PC-9 (cell line): ENCODE results near the gene LHX4. TPM values are rescaled to one million over a fixed set of nuclear protein-coding genes. Genes with fewer than 3 reads are reported as not detected.

Experiments used
- BruUV-seq: library from RNA; stranded (reverse); fragments of 400-500 nt; replicated peaks from 2 replicates; lab custom pipeline; 2021; lab: Mats Ljungman, UMichigan
- CTCF ChIA-PET: fragments of 300-600 bp; sonication (Branson Sonifier 250); formaldehyde crosslinking; loops from one replicate; lab custom pipeline; 2022; ENCODE audit warnings: antibody characterized with exemption; lab: Charles Lee
- POLR2A ChIA-PET: fragments of 300-600 bp; sonication (Branson Sonifier 250); formaldehyde crosslinking; loops from one replicate; lab custom pipeline; 2022; ENCODE audit warnings: antibody characterized with exemption; ENCODE audit not compliant: unreplicated experiment; lab: Charles Lee
- DNase-seq, 2 experiments: peaks; one replicate each; pipeline versions ENCODE4 v3.0.0 to v3.0.0-alpha.2; 2015 to 2022; ENCODE audit warnings: mixed read lengths in 1 of 2
- H2AFZ ChIP-seq: fragments of 200-600 bp; sonication (generic); 2 replicates; pipeline ENCODE4 v1.8.1; 2017; ENCODE audit warnings: antibody characterized with exemption
- H3F3A ChIP-seq: fragments of 200-600 bp; sonication (generic); 2 replicates; pipeline ENCODE4 v1.8.1; 2017; ENCODE audit warnings: antibody characterized with exemption, mild to moderate bottlenecking, low read depth; ENCODE audit not compliant: insufficient read depth
- H3K27ac ChIP-seq: fragments of 200-600 bp; sonication (generic); 2 replicates; pipeline ENCODE4 v1.6.1; 2016; ENCODE audit warnings: mixed run types
- H3K27me3 ChIP-seq: fragments of 200-600 bp; sonication (generic); 2 replicates; pipeline ENCODE4 v1.6.1; 2016; ENCODE audit warnings: low read depth, mixed run types; ENCODE audit not compliant: insufficient read depth
- H3K36me3 ChIP-seq: fragments of 200-600 bp; sonication (generic); 2 replicates; pipeline ENCODE4 v1.6.1; 2016; ENCODE audit warnings: low read depth, mixed run types
- H3K4me1 ChIP-seq: fragments of 200-600 bp; sonication (generic); replicated peaks from 2 replicates; pipeline ENCODE4 v1.6.1; 2016; ENCODE audit warnings: mixed run types; ENCODE audit not compliant: insufficient read depth
- H3K4me2 ChIP-seq: fragments of 200-600 bp; sonication (generic); 2 replicates; pipeline ENCODE4 v1.6.1; 2017; ENCODE audit warnings: mixed run types
- H3K4me3 ChIP-seq: fragments of 200-600 bp; sonication (generic); 2 replicates; pipeline ENCODE4 v1.6.1; 2016; ENCODE audit warnings: mixed run types
- H3K79me2 ChIP-seq: fragments of 200-600 bp; sonication (generic); 2 replicates; pipeline ENCODE4 v1.6.1; 2017; ENCODE audit warnings: low read depth, mixed run types
- H3K9me2 ChIP-seq: fragments of 200-600 bp; sonication (generic); 2 replicates; pipeline ENCODE4 v1.8.1; 2017; ENCODE audit warnings: mild to moderate bottlenecking; ENCODE audit not compliant: insufficient read depth
- H3K9me3 ChIP-seq: fragments of 200-600 bp; sonication (generic); 2 replicates; pipeline ENCODE4 v1.8.1; 2016; ENCODE audit warnings: low read depth; ENCODE audit not compliant: insufficient read depth
- H4K20me1 ChIP-seq: fragments of 200-600 bp; sonication (generic); 2 replicates; pipeline ENCODE4 v1.8.1; 2017; ENCODE audit not compliant: insufficient read depth
- EZH2 ChIP-seq: fragments of 200-600 bp; sonication (generic); IDR thresholded peaks from 2 replicates; pipeline ENCODE4 v1.8.0; 2017; ENCODE audit warnings: antibody characterized with exemption, low read depth
- intact Hi-C: fragments of 100-400 bp; cut with micrococcal nuclease; formaldehyde crosslinking; loops from one replicate; pipeline ENCODE4 v1.10.0; 2022; ENCODE audit not compliant: unreplicated experiment
- total RNA-seq: library from RNA; stranded (reverse); gene quantifications from 2 replicates; pipeline ENCODE4 v1.2.3, GENCODE V29; 2021
- TF ChIP-seq, protein P1 (sequence below): fragments of 200-600 bp; sonication (generic); conservative IDR thresholded peaks from 2 replicates; pipeline ENCODE4 v1.6.1; 2017; ENCODE audit warnings: mixed run types, antibody characterized with exemption, mild to moderate bottlenecking, moderate library complexity

LHX4 gene
- total RNA-seq, 1 experiment from 2014 or later: 0.28 TPM

DNA sequence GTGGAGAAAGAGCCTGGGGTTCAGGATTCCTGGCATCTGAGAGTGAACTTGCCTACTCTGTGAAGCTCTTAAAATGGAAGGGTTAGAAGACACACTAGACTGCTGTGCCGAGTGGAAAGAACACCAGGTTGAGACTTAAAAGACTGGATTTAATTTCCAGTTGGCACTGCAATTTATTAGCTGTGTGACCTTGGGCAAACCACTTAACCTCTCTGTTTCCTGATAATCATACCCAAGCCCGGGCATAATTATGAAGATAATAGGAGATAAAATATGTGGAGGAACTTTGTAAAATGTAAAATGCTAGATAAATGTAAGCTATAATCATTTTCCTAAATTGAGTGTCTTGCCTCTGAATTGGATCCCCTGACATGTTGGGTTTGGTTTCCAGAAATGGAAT lies 4.7 kb upstream of the LHX4 start:
- Histone ChIP-seq H3K36me3 (no peaks in the 10 kb centered on the region), H3K27ac (no peak overlapping the region), H3K79me2 (no peaks in the 10 kb centered on the region), H2AFZ (no peak overlapping the region), H3F3A (no peaks in the 10 kb centered on the region), H4K20me1 (no peaks in the 10 kb centered on the region), H3K4me2 (no peak overlapping the region), H3K4me3 (no peak overlapping the region), H3K9me3 (no peaks in the 10 kb centered on the region), H3K4me1 (no peaks in the 10 kb centered on the region), H3K27me3 (peaks cover 36% of the 10 kb centered on the region), H3K9me2 (no peaks in the 10 kb centered on the region)
- CTCF ChIA-PET: no interaction called here
- BruUV-seq: no TSS peak
- POLR2A ChIA-PET: no interaction called here
- TF ChIP-seq, protein P1, sequence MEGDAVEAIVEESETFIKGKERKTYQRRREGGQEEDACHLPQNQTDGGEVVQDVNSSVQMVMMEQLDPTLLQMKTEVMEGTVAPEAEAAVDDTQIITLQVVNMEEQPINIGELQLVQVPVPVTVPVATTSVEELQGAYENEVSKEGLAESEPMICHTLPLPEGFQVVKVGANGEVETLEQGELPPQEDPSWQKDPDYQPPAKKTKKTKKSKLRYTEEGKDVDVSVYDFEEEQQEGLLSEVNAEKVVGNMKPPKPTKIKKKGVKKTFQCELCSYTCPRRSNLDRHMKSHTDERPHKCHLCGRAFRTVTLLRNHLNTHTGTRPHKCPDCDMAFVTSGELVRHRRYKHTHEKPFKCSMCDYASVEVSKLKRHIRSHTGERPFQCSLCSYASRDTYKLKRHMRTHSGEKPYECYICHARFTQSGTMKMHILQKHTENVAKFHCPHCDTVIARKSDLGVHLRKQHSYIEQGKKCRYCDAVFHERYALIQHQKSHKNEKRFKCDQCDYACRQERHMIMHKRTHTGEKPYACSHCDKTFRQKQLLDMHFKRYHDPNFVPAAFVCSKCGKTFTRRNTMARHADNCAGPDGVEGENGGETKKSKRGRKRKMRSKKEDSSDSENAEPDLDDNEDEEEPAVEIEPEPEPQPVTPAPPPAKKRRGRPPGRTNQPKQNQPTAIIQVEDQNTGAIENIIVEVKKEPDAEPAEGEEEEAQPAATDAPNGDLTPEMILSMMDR: no peak
- TF ChIP-seq EZH2: no peak
- intact Hi-C loops: no loop called here
- no peak for DNase-seq

DNA sequence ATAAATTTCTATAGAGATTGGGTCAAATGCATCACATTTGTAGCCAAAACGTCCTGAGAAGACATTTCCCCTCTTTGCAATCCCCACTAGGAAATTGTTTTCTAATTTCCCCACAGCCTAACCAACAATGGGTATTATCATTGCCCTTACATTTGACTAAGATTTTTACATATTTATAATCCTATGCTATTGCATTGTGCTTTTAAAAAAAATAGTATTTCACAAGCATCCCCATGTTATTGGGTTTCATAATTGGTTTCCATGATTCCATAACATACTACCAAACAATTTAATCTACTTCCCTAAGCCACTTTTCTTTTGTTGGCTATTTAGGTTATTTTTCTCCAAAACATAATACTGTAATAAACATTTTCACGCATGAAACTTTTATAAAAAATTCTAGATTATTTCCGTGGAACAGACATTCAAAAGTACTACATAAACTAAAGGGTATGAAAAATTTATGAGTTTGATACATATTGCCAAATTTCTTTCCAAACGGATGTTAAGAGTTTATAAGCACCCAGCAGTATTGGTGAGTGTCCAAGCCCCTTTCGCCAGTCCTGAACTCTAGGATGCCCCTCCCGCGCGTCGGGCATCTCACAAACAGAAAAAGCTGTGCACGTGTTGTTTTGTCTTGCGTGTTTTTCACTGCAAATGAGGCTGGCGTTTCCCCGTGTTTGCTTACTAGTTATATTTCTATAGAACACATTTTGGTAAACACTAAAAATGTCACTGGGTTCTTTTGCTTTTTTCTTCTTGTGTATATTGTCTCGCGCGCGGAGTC lies 2.0 kb upstream of the LHX4 start:
- no peak for DNase-seq
- TF ChIP-seq, protein P1: no peak
- no peak for TF ChIP-seq EZH2
- BruUV-seq: no TSS peak
- Histone ChIP-seq H3K79me2 (no peaks in the 10 kb centered on the region), H3K9me3 (no peaks in the 10 kb centered on the region), H3K4me3 (no peak overlapping the region), H3K27me3 (peaks cover 28% of the 10 kb centered on the region), H3K9me2 (no peaks in the 10 kb centered on the region), H3K36me3 (no peaks in the 10 kb centered on the region), H3K4me1 (0 out of 2 replicates have a peak, but pooled peaks cover 4% of the 10 kb centered on the region), H3F3A (peaks cover 10% of the 10 kb centered on the region; the same call in 1 of the 2 replicates), H3K27ac (no peak overlapping the region), H2AFZ (no peak overlapping the region), H4K20me1 (no peaks in the 10 kb centered on the region), H3K4me2 (no peak overlapping the region)
- POLR2A ChIA-PET: no interaction called here
- CTCF ChIA-PET: no interaction called here
- intact Hi-C loops: no loop called here

DNA sequence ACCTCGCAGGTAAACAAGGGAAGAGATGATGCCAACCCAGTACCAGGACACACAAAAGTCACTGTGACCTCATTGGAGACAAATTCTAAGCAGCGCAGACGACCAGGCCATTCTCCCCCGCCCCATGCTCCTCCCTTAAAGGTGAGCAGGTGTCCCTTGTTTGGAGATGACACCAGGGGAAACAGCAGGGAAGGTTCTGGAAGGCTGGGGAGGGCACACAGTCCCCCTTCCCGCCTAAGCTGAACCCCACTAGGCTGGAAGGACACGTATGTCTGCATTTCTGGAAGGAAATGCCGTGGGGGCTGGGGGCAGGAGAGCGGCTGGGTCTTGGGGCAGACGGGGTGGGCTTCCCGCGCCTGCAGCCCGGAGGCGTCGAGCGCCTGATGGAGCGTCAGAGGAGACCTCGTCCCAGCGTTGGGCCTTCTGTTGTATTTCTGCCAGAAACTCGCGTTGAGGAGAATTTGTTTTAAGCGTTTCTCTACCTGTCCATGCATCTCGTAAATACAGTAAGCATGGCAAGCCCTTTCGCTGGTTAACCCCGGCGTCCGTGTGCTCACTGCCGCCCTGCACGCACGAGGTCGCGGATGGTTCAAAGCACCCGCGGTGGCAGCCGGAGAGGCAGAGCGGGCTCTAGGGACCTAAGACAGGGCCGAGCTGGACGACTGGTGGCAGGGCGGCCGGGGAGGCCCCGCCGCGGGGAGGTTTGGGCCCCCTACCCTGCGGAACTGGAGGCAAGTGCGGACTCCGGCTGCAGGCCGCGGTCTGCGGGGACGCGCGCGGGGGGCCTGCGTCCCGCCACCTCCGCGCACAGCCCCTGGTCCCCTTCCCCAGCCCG lies 1.2 kb upstream of the LHX4 start:
- Histone ChIP-seq H3K9me2 (no peaks in the 10 kb centered on the region), H3K27ac (no peak overlapping the region), H3K27me3 (peaks cover 28% of the 10 kb centered on the region), H4K20me1 (no peaks in the 10 kb centered on the region), H3K79me2 (no peaks in the 10 kb centered on the region), H3K9me3 (no peaks in the 10 kb centered on the region), H3K4me2 (peak overlapping the region; percentile 100), H3K4me1 (0 out of 2 replicates have a peak, but pooled peaks cover 4% of the 10 kb centered on the region), H3K4me3 (peak overlapping the region; percentile 78), H3K36me3 (no peaks in the 10 kb centered on the region), H3F3A (peaks cover 10% of the 10 kb centered on the region; the same call in 1 of the 2 replicates), H2AFZ (peak overlapping the region; percentile 91; the same call in 1 of the 2 replicates)
- BruUV-seq: no TSS peak
- no peak for DNase-seq
- intact Hi-C loops: no loop called here
- POLR2A ChIA-PET: no interaction called here
- CTCF ChIA-PET: no interaction called here
- TF ChIP-seq EZH2: no peak
- TF ChIP-seq, protein P1: no peak
